ENCODE measurements around the gene SMAD6. TPM values are rescaled to one million over a fixed set of nuclear protein-coding genes. Genes with fewer than 3 reads are reported as not detected.

SMAD6 gene
- total RNA-seq, 1 donor from 2014 or later: 2.7 TPM

GRCh38 chr15:66709884-66710283 lies 7.8 kb downstream of the SMAD6 start:
- peaks cover 16% of the 10 kb centered on the region for H3K79me2 ChIP-seq (ENCODE audit: insufficient read depth, low read length)
- H3K27me3 ChIP-seq (ENCODE audit: insufficient read depth, low read length): no peaks in the 10 kb centered on the region
- FAIRE-seq (no peak), DNase-seq (ENCODE audit: low read depth) (no peak)
- no peaks in the 10 kb centered on the region for H3K36me3 ChIP-seq (ENCODE audit: insufficient read depth, low read length)
- peaks cover 4% of the 10 kb centered on the region for H3K36me3 Mint-ChIP-seq (ENCODE audit: low read depth, unreplicated experiment)
- H3K27ac Mint-ChIP-seq (ENCODE audit: unreplicated experiment): no peak overlapping the region
- H3K4me3 Mint-ChIP-seq (ENCODE audit: unreplicated experiment): no peak overlapping the region
- H3K27me3 Mint-ChIP-seq (ENCODE audit: low read depth, unreplicated experiment): peaks cover 15% of the 10 kb centered on the region
- TF ChIP-seq CTCF (IDR thresholded peaks at IDR 0.05; ENCODE audit: insufficient read depth, low read depth, low read length): no peak
- no peak for TF ChIP-seq EZH2 (IDR thresholded peaks at IDR 0.05; ENCODE audit: insufficient read depth, low read length)
- H3K9ac ChIP-seq (ENCODE audit: low read length): no peak overlapping the region
- no peak overlapping the region for H3K4me2 ChIP-seq (ENCODE audit: low read length)
- H3K27ac ChIP-seq (ENCODE audit: low read depth, low read length): no peak overlapping the region
- H2AFZ ChIP-seq (ENCODE audit: low read depth, low read length): no peak overlapping the region
- no peaks in the 10 kb centered on the region for H3K9me3 Mint-ChIP-seq (ENCODE audit: unreplicated experiment)
- H3K4me1 ChIP-seq (ENCODE audit: insufficient read depth, low read length): peaks cover 26% of the 10 kb centered on the region
- H3K4me1 Mint-ChIP-seq (ENCODE audit: low read depth, unreplicated experiment): peaks cover 6% of the 10 kb centered on the region
- H4K20me1 ChIP-seq (ENCODE audit: insufficient read depth, low read length): peaks cover 26% of the 10 kb centered on the region
- no peaks in the 10 kb centered on the region for H3K9me3 ChIP-seq (ENCODE audit: insufficient read depth, low read depth, low read length)
- H3K4me3 ChIP-seq (ENCODE audit: insufficient read depth, low read depth, low read length): no peak overlapping the region

GRCh38 chr15:66711260-66711659 lies 9.2 kb downstream of the SMAD6 start:
- Histone ChIP-seq H3K4me3 (ENCODE audit: insufficient read depth, low read depth, low read length) (no peak overlapping the region), H3K9ac (ENCODE audit: low read length) (no peak overlapping the region), H3K27me3 (ENCODE audit: insufficient read depth, low read length) (no peaks in the 10 kb centered on the region), H3K36me3 (ENCODE audit: insufficient read depth, low read length) (no peaks in the 10 kb centered on the region), H3K9me3 (ENCODE audit: insufficient read depth, low read depth, low read length) (no peaks in the 10 kb centered on the region), H2AFZ (ENCODE audit: low read depth, low read length) (no peak overlapping the region), H3K4me1 (ENCODE audit: insufficient read depth, low read length) (peaks cover 26% of the 10 kb centered on the region), H4K20me1 (ENCODE audit: insufficient read depth, low read length) (peaks cover 12% of the 10 kb centered on the region), H3K27ac (ENCODE audit: low read depth, low read length) (no peak overlapping the region), H3K4me2 (ENCODE audit: low read length) (no peak overlapping the region), H3K79me2 (ENCODE audit: insufficient read depth, low read length) (peaks cover 3% of the 10 kb centered on the region)
- Mint-ChIP-seq H3K36me3 (ENCODE audit: low read depth, unreplicated experiment) (peaks cover 4% of the 10 kb centered on the region), H3K4me3 (ENCODE audit: unreplicated experiment) (no peak overlapping the region), H3K27ac (ENCODE audit: unreplicated experiment) (no peak overlapping the region), H3K27me3 (ENCODE audit: low read depth, unreplicated experiment) (peaks cover 7% of the 10 kb centered on the region), H3K4me1 (ENCODE audit: low read depth, unreplicated experiment) (peaks cover 6% of the 10 kb centered on the region), H3K9me3 (ENCODE audit: unreplicated experiment) (no peaks in the 10 kb centered on the region)
- TF ChIP-seq EZH2 (IDR thresholded peaks at IDR 0.05; ENCODE audit: insufficient read depth, low read length) (no peak), CTCF (IDR thresholded peaks at IDR 0.05; ENCODE audit: insufficient read depth, low read depth, low read length) (no peak)
- no peak for DNase-seq (ENCODE audit: low read depth)
- FAIRE-seq: no peak

DNA sequence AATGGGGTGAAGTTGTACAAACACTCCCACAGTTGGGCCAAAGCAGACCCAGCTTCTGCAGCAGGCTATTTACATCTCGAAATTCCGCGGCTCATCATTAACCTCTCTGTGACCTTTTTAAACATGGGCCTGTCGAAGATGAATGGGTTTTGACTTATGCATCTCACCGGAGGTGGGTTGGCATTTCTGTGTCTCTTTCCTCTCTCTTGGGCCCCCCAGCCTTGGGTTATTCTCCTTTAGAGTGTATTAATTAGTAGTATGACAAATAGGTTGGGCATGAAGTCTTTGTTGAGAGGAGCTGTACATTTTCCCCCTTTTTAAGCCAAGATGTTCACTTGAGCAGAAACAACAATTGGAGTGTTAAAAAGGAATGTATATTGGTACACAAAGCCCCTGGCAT lies 9.8 kb downstream of the SMAD6 start:
- Mint-ChIP-seq H3K27ac (ENCODE audit: unreplicated experiment) (no peak overlapping the region), H3K36me3 (ENCODE audit: low read depth, unreplicated experiment) (peaks cover 7% of the 10 kb centered on the region), H3K4me1 (ENCODE audit: low read depth, unreplicated experiment) (peaks cover 6% of the 10 kb centered on the region)

More for the DNA sequence above, 9.8 kb downstream of the SMAD6 start:
- no peaks in the 10 kb centered on the region for H3K36me3 ChIP-seq (ENCODE audit: insufficient read depth, low read length)
- TF ChIP-seq EZH2 (IDR thresholded peaks at IDR 0.05; ENCODE audit: insufficient read depth, low read length) (no peak), CTCF (IDR thresholded peaks at IDR 0.05; ENCODE audit: insufficient read depth, low read depth, low read length) (no peak)
- no peak overlapping the region for H2AFZ ChIP-seq (ENCODE audit: low read depth, low read length)
- peaks cover 12% of the 10 kb centered on the region for H3K27me3 Mint-ChIP-seq (ENCODE audit: low read depth, unreplicated experiment)
- peaks cover 7% of the 10 kb centered on the region for H4K20me1 ChIP-seq (ENCODE audit: insufficient read depth, low read length)
- no peaks in the 10 kb centered on the region for H3K9me3 ChIP-seq (ENCODE audit: insufficient read depth, low read depth, low read length)
- no peak overlapping the region for H3K9ac ChIP-seq (ENCODE audit: low read length)
- FAIRE-seq (no peak), DNase-seq (ENCODE audit: low read depth) (peak; percentile 30)
- no peaks in the 10 kb centered on the region for H3K79me2 ChIP-seq (ENCODE audit: insufficient read depth, low read length)
- H3K9me3 Mint-ChIP-seq (ENCODE audit: unreplicated experiment): no peaks in the 10 kb centered on the region
- H3K4me2 ChIP-seq (ENCODE audit: low read length): no peak overlapping the region
- no peak overlapping the region for H3K4me3 Mint-ChIP-seq (ENCODE audit: unreplicated experiment)
- H3K4me1 ChIP-seq (ENCODE audit: insufficient read depth, low read length): peaks cover 26% of the 10 kb centered on the region
- no peaks in the 10 kb centered on the region for H3K27me3 ChIP-seq (ENCODE audit: insufficient read depth, low read length)
- H3K27ac ChIP-seq (ENCODE audit: low read depth, low read length): no peak overlapping the region
- no peak overlapping the region for H3K4me3 ChIP-seq (ENCODE audit: insufficient read depth, low read depth, low read length)

All from astrocyte (in vitro differentiated cells and primary cell).